SU-DHL-6 (cell line): ENCODE results near the gene WWC1.

Experiments
- H2AFZ ChIP-seq: fragments of 200-600 bp; sonication (generic); 2 replicates; pipeline ENCODE4 v1.6.1; 2014; ENCODE audit warnings: low read depth, mild to moderate bottlenecking, moderate library complexity, mixed read lengths, antibody characterized with exemption, low read length; ENCODE audit not compliant: severe bottlenecking
- H3F3A ChIP-seq: fragments of 200-600 bp; shearing (Covaris generic); 2 replicates; pipeline ENCODE4 v1.6.0; 2016; ENCODE audit warnings: antibody characterized with exemption, mild to moderate bottlenecking; ENCODE audit not compliant: insufficient read depth
- H3K27ac ChIP-seq: fragments of 200-600 bp; sonication (generic); 2 replicates; pipeline ENCODE4 v1.5.1; 2016; ENCODE audit warnings: low read depth, mild to moderate bottlenecking, low read length, moderate library complexity, mixed read lengths
- H3K27me3 ChIP-seq: fragments of 200-600 bp; sonication (generic), shearing (Covaris generic); 2 replicates; pipeline ENCODE4 v1.6.0; 2014; ENCODE audit warnings: mild to moderate bottlenecking, low read length
- H3K36me3 ChIP-seq: fragments of 200-600 bp; sonication (generic); 2 replicates; pipeline ENCODE4 v1.6.1; 2014; ENCODE audit warnings: mild to moderate bottlenecking, low read length, mixed read lengths
- H3K4me2 ChIP-seq: fragments of 300-600, 200-600 bp; shearing (Covaris generic), sonication (generic); 2 replicates; pipeline ENCODE4 v1.6.0; 2014; ENCODE audit warnings: low read length, low read depth, mild to moderate bottlenecking; ENCODE audit not compliant: poor library complexity, severe bottlenecking
- H3K4me3 ChIP-seq: fragments of 200-600 bp; sonication (generic); 2 replicates; pipeline ENCODE4 v1.5.1; 2014; ENCODE audit warnings: antibody characterized with exemption, low read length, mild to moderate bottlenecking, mixed read lengths; ENCODE audit not compliant: insufficient read depth, poor library complexity, severe bottlenecking
- H3K79me2 ChIP-seq: fragments of 200-600 bp; sonication (generic); 2 replicates; pipeline ENCODE4 v1.6.1; 2014; ENCODE audit warnings: mild to moderate bottlenecking, low read length, moderate library complexity; ENCODE audit not compliant: insufficient read depth
- H3K9ac ChIP-seq: fragments of 200-600 bp; sonication (generic); 2 replicates; pipeline ENCODE4 v1.7.0; 2014; ENCODE audit warnings: mild to moderate bottlenecking, low read length
- H3K9me2 ChIP-seq: fragments of 200-600 bp; sonication (generic); replicated peaks from 2 replicates; pipeline ENCODE4 v1.6.1; 2014; ENCODE audit warnings: low read length; ENCODE audit not compliant: insufficient read depth
- H3K9me3 ChIP-seq: fragments of 200-600 bp; sonication (generic); 2 replicates; pipeline ENCODE4 v1.6.1; 2014; ENCODE audit warnings: low read length, mixed read lengths; ENCODE audit not compliant: insufficient read depth
- H4K20me1 ChIP-seq: fragments of 200-600 bp; sonication (generic); 2 replicates; pipeline ENCODE4 v1.6.1; 2014; ENCODE audit warnings: low read depth, mild to moderate bottlenecking, antibody characterized with exemption, low read length, moderate library complexity, mixed read lengths
- EZH2phosphoT487 ChIP-seq: fragments of 200-600 bp; sonication (generic), shearing (Covaris generic); conservative IDR thresholded peaks from 2 replicates; pipeline ENCODE4 v1.6.1; 2018; ENCODE audit warnings: mild to moderate bottlenecking, antibody characterized with exemption, low read length, moderate library complexity, mixed read lengths
- TF ChIP-seq, protein P1 (sequence below): fragments of 200-600 bp; sonication (generic); IDR thresholded peaks from one replicate; pipeline ENCODE4 v1.5.1; 2017; ENCODE audit warnings: antibody characterized with exemption, mild to moderate bottlenecking, low read length, moderate library complexity; ENCODE audit not compliant: insufficient read depth, poor library complexity, severe bottlenecking

WWC1 gene

DNA sequence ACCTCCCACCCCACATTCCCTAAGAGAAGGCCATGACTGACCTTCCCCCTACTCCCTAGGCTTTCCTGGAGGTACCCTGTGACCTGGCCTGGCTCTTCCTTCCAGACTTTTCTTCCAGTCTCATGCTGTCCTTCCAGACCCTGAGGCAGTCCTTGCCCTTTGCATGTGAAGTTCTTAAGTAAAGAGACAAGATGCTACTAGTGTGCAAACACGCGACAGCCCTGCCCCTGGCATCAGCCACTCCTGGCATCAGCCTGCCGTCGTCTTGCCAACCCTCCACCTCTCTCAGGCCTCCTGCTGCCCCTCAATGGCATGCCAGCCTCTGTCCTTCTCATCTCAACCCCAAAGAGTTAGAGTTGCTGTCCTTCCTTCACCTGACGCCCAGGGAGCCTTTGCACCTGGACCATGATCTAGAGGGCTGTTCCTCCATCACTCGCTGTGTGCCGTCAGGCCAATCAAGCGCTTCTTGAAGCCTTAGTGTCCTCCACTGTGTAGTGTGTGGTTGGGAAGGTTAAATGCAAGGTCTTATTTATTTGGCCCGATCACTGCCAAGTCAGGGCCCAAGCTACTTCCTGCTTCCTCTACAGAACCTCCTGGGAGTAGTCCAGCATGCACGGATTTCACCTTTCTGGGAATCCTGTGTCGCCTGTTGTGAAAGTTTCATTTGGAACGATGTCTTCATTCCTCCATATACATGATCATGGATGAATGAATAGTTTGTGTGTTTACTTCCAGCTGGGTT lies 61.9 kb downstream of the WWC1 start:
- H2AFZ ChIP-seq, result no peak overlapping the region
- no peak overlapping the region for H3K4me3 ChIP-seq
- no peaks in the 10 kb centered on the region for H3K27me3 ChIP-seq
- H3K79me2 ChIP-seq, result no peaks in the 10 kb centered on the region
- no peaks in the 10 kb centered on the region for H3K9me3 ChIP-seq
- no peaks in the 10 kb centered on the region for H4K20me1 ChIP-seq
- H3K9me2 ChIP-seq, result no peaks in the 10 kb centered on the region
- H3K36me3 ChIP-seq, result no peaks in the 10 kb centered on the region
- no peak overlapping the region for H3K4me2 ChIP-seq
- no peaks in the 10 kb centered on the region for H3F3A ChIP-seq
- TF ChIP-seq EZH2phosphoT487, result no peak
- TF ChIP-seq, protein P1, sequence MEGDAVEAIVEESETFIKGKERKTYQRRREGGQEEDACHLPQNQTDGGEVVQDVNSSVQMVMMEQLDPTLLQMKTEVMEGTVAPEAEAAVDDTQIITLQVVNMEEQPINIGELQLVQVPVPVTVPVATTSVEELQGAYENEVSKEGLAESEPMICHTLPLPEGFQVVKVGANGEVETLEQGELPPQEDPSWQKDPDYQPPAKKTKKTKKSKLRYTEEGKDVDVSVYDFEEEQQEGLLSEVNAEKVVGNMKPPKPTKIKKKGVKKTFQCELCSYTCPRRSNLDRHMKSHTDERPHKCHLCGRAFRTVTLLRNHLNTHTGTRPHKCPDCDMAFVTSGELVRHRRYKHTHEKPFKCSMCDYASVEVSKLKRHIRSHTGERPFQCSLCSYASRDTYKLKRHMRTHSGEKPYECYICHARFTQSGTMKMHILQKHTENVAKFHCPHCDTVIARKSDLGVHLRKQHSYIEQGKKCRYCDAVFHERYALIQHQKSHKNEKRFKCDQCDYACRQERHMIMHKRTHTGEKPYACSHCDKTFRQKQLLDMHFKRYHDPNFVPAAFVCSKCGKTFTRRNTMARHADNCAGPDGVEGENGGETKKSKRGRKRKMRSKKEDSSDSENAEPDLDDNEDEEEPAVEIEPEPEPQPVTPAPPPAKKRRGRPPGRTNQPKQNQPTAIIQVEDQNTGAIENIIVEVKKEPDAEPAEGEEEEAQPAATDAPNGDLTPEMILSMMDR, result no peak
- H3K27ac ChIP-seq, result no peak overlapping the region
- H3K9ac ChIP-seq, result no peak overlapping the region

DNA sequence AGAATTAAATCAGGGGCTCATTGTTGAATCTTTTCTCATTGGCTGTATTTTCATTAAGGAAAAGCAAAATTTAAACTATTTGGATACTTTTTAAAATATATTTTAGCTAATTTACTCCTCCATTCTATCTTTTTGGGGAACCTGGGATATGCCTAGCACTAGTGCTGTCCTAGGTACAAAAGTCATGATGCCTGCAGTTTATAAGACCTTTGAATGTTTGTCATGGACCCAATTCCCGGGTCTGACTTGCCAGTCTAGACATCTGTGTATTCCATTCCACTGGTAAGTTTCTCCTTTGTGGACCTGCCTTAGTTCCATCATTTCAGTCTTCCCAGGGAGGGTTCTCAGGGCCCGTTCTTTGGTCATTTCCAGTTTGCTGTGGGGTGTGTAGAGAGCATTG lies 63.0 kb downstream of the WWC1 start:
- H3K27me3 ChIP-seq, result no peaks in the 10 kb centered on the region

DNA sequence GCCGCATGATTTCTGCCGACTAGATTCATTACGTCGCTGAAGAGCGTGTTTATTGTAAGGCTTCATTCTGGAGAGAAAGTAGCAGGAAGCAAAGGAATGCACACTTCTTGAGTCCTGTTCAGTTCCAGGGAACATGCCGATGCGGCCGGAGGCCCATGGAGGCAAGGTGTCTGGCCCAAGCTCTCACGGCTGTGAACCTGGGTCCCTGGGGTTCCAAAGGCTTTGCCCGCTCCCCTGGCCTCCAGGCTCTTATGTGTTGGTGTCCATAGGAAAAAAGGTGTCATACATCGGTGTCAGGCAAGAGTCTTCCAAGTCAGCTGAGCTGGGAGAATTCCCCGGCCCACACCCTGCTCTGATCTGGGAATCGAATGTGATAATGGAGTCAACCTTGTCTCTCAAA lies 64.7 kb downstream of the WWC1 start:
- no peak overlapping the region for H3K4me2 ChIP-seq
- H3K79me2 ChIP-seq, result no peaks in the 10 kb centered on the region
- H3K9me3 ChIP-seq, result no peaks in the 10 kb centered on the region
- no peaks in the 10 kb centered on the region for H3K36me3 ChIP-seq
- no peaks in the 10 kb centered on the region for H3K9me2 ChIP-seq
- TF ChIP-seq EZH2phosphoT487, result no peak
- TF ChIP-seq, protein P1, result no peak
- no peaks in the 10 kb centered on the region for H3F3A ChIP-seq
- H2AFZ ChIP-seq, result no peak overlapping the region
- no peak overlapping the region for H3K4me3 ChIP-seq
- H3K27ac ChIP-seq, result no peak overlapping the region
- H3K27me3 ChIP-seq, result no peaks in the 10 kb centered on the region
- H4K20me1 ChIP-seq, result no peaks in the 10 kb centered on the region
- no peak overlapping the region for H3K9ac ChIP-seq

More for the DNA sequence above, 63.0 kb downstream of the WWC1 start:
- H3K9me2 ChIP-seq, result no peaks in the 10 kb centered on the region
- no peak overlapping the region for H3K4me3 ChIP-seq
- TF ChIP-seq EZH2phosphoT487, result no peak
- TF ChIP-seq, protein P1, result no peak
- H3K79me2 ChIP-seq, result no peaks in the 10 kb centered on the region
- H3K4me2 ChIP-seq, result no peak overlapping the region
- no peaks in the 10 kb centered on the region for H4K20me1 ChIP-seq
- no peak overlapping the region for H2AFZ ChIP-seq
- no peaks in the 10 kb centered on the region for H3K9me3 ChIP-seq
- no peak overlapping the region for H3K9ac ChIP-seq
- no peaks in the 10 kb centered on the region for H3K36me3 ChIP-seq
- H3F3A ChIP-seq, result no peaks in the 10 kb centered on the region
- H3K27ac ChIP-seq, result no peak overlapping the region
